A673 (cell line): ENCODE measurements around the gene NR1H3.

Experiments used
- EZH2 ChIP-seq: fragments of 200-600 bp; sonication (generic); IDR thresholded peaks from 2 replicates; pipeline ENCODE4 v1.6.1; 2017; ENCODE audit warnings: borderline replicate concordance, low read depth, mild to moderate bottlenecking, mixed read lengths, antibody characterized with exemption, low read length; ENCODE audit not compliant: poor library complexity, severe bottlenecking
- TF ChIP-seq, protein P1 (sequence below): fragments of 300-800, 200-600 bp; sonication (generic); conservative IDR thresholded peaks from 2 replicates; pipeline ENCODE4 v1.5.1; 2017; ENCODE audit warnings: low read depth, mild to moderate bottlenecking, antibody characterized with exemption, low read length, moderate library complexity, mixed read lengths

DNA sequence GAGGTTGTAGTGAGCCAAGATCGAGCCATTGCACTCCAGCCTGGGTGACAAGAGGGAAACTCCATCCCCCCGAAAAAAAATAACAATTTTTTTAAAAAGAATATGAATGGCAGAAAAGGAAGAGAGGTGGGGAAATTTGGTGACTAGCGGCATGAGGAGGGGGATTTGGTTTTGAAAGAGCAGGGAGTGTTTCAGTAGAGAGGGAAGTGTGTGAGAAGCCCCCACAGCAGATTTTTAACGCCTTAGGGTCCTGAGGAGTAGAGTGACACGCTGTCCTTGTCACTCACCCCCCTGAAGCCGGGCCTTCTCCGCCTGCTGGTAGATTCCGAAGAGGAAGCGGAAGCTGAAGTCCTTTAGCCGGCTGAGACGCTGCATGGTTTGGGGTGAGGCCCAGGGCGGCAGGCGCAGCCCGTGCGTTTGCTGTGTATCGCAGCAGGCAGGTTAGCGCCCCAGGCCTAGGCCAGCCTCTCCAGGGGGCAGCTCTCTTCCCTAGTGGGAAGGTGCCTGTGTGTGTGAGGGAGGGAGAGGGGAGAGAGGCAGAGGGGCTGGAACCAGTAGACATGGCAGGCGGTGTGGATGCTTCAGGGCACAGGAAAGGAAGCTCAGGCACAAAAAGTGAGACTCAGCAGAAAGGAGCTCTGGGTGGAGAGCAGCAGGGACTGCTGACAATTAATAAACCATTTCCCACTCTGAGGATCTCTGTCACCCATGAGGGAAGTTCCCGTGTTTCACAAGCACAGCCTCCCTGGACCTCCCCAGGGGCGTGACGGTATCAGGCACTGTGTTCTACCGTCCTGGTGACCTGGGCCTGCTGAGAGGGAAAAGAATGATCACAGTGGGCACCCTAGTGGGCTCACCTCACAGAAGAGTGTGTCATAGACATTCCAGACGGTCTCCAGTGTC lies 13.1 kb upstream of the NR1H3 start:
- no peak for TF ChIP-seq EZH2
- TF ChIP-seq, protein P1, sequence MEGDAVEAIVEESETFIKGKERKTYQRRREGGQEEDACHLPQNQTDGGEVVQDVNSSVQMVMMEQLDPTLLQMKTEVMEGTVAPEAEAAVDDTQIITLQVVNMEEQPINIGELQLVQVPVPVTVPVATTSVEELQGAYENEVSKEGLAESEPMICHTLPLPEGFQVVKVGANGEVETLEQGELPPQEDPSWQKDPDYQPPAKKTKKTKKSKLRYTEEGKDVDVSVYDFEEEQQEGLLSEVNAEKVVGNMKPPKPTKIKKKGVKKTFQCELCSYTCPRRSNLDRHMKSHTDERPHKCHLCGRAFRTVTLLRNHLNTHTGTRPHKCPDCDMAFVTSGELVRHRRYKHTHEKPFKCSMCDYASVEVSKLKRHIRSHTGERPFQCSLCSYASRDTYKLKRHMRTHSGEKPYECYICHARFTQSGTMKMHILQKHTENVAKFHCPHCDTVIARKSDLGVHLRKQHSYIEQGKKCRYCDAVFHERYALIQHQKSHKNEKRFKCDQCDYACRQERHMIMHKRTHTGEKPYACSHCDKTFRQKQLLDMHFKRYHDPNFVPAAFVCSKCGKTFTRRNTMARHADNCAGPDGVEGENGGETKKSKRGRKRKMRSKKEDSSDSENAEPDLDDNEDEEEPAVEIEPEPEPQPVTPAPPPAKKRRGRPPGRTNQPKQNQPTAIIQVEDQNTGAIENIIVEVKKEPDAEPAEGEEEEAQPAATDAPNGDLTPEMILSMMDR, result no peak
